ENCODE data around the gene PDGFC. TPM values are rescaled to one million over a fixed set of nuclear protein-coding genes. Genes with fewer than 3 reads are reported as not detected.
A peak's percentile ranks its signal among the peaks of the same experiment; 100 is the strongest.

Gene PDGFC
- total RNA-seq, 1 donor from 2014 or later = 42.5 TPM

GRCh38 chr4:156909010-156909409, 62.6 kb downstream of the PDGFC start:
- H3K4me1 Mint-ChIP-seq (ENCODE audit: low read depth) = peaks cover 13% of the 10 kb centered on the region
- TF ChIP-seq CTCF (IDR thresholded peaks at IDR 0.05; ENCODE audit: unreplicated experiment) = no peak
- H3K9me3 Mint-ChIP-seq (ENCODE audit: low read depth) = peaks cover 2% of the 10 kb centered on the region
- no peaks in the 10 kb centered on the region for H3K36me3 Mint-ChIP-seq (ENCODE audit: insufficient read depth)
- H3K27me3 Mint-ChIP-seq = no peaks in the 10 kb centered on the region
- DNase-seq (ENCODE audit: low spot score, unreplicated experiment) = no peak
- H3K4me3 Mint-ChIP-seq (ENCODE audit: low read depth) = no peak overlapping the region
- no peak overlapping the region for H3K27ac Mint-ChIP-seq

- H3K4me3 Mint-ChIP-seq (ENCODE audit: low read depth) = no peak overlapping the region
- no peaks in the 10 kb centered on the region for H3K9me3 Mint-ChIP-seq (ENCODE audit: low read depth)
- H3K27me3 Mint-ChIP-seq = no peaks in the 10 kb centered on the region
- no peak for DNase-seq (ENCODE audit: low spot score, unreplicated experiment)
- no peaks in the 10 kb centered on the region for H3K36me3 Mint-ChIP-seq (ENCODE audit: insufficient read depth)
- no peak overlapping the region for H3K27ac Mint-ChIP-seq
- TF ChIP-seq CTCF (IDR thresholded peaks at IDR 0.05; ENCODE audit: unreplicated experiment) = no peak
- H3K4me1 Mint-ChIP-seq (ENCODE audit: low read depth) = peaks cover 15% of the 10 kb centered on the region
Observed at GRCh38 chr4:156906325-156906724, 65.3 kb downstream of the PDGFC start.

GRCh38 chr4:156901871-156902270, 69.7 kb downstream of the PDGFC start:
- DNase-seq (ENCODE audit: low spot score, unreplicated experiment) = no peak
- no peak overlapping the region for H3K27ac Mint-ChIP-seq
- peaks cover 4% of the 10 kb centered on the region for H3K36me3 Mint-ChIP-seq (ENCODE audit: insufficient read depth)
- no peaks in the 10 kb centered on the region for H3K27me3 Mint-ChIP-seq
- no peak overlapping the region for H3K4me3 Mint-ChIP-seq (ENCODE audit: low read depth)
- peaks cover 7% of the 10 kb centered on the region for H3K9me3 Mint-ChIP-seq (ENCODE audit: low read depth)
- H3K4me1 Mint-ChIP-seq (ENCODE audit: low read depth) = peaks cover 16% of the 10 kb centered on the region
- TF ChIP-seq CTCF (IDR thresholded peaks at IDR 0.05; ENCODE audit: unreplicated experiment) = no peak

- TF ChIP-seq CTCF (IDR thresholded peaks at IDR 0.05; ENCODE audit: unreplicated experiment) = no peak
- peaks cover 4% of the 10 kb centered on the region for H3K36me3 Mint-ChIP-seq (ENCODE audit: insufficient read depth)
- no peak overlapping the region for H3K4me3 Mint-ChIP-seq (ENCODE audit: low read depth)
- peaks cover 7% of the 10 kb centered on the region for H3K9me3 Mint-ChIP-seq (ENCODE audit: low read depth)
- no peak for DNase-seq (ENCODE audit: low spot score, unreplicated experiment)
- H3K4me1 Mint-ChIP-seq (ENCODE audit: low read depth) = peaks cover 8% of the 10 kb centered on the region
- no peak overlapping the region for H3K27ac Mint-ChIP-seq
- no peaks in the 10 kb centered on the region for H3K27me3 Mint-ChIP-seq
Observed at GRCh38 chr4:156898373-156899117, 73.1 kb downstream of the PDGFC start.

- H3K27ac Mint-ChIP-seq = peak overlapping the region; percentile 59
- DNase-seq (ENCODE audit: low spot score, unreplicated experiment) = no peak
- no peaks in the 10 kb centered on the region for H3K27me3 Mint-ChIP-seq
- H3K4me3 Mint-ChIP-seq (ENCODE audit: low read depth) = no peak overlapping the region
- peaks cover 4% of the 10 kb centered on the region for H3K36me3 Mint-ChIP-seq (ENCODE audit: insufficient read depth)
- TF ChIP-seq CTCF (IDR thresholded peaks at IDR 0.05; ENCODE audit: unreplicated experiment) = no peak
- H3K4me1 Mint-ChIP-seq (ENCODE audit: low read depth) = peaks cover 10% of the 10 kb centered on the region
- peaks cover 7% of the 10 kb centered on the region for H3K9me3 Mint-ChIP-seq (ENCODE audit: low read depth)
Observed at GRCh38 chr4:156896527-156896926, 75.1 kb downstream of the PDGFC start.
